ENCODE measurements around the gene TCN2. TPM values are rescaled to one million over a fixed set of nuclear protein-coding genes. Genes with fewer than 3 reads are reported as not detected.
"Not testable (repeated sequence)": the region's sequence is repeated elsewhere in the genome, so short reads cannot be mapped to it uniquely, and the experiment has no call there.

The TCN2 gene
- total RNA-seq, 4 donors from 2014 or later, result 4.9 to 24.2 (median 11.0) TPM

- H3K9me3 ChIP-seq, result no peaks in the 10 kb centered on the region
- H3K27me3 ChIP-seq, result no peaks in the 10 kb centered on the region
- DNase-seq (ENCODE audit: low spot score in 2 of 2), result no peak
- no peak overlapping the region for H3K4me3 ChIP-seq
- no peaks in the 10 kb centered on the region for H3K4me1 ChIP-seq
- H3K36me3 ChIP-seq, result no peaks in the 10 kb centered on the region
- TF ChIP-seq POLR2AphosphoS5 (IDR thresholded peaks at IDR 0.05) (no peak), POLR2A (IDR thresholded peaks at IDR 0.05) (no peak), CTCF (IDR thresholded peaks at IDR 0.05) (no peak)
- H3K27ac ChIP-seq, result no peak overlapping the region
- WGBS, result 86% methylated on average over 4 of the region's 4 CpGs
Observed at GRCh38 chr22:30628491-30628890, 21.5 kb downstream of the TCN2 start.

DNA sequence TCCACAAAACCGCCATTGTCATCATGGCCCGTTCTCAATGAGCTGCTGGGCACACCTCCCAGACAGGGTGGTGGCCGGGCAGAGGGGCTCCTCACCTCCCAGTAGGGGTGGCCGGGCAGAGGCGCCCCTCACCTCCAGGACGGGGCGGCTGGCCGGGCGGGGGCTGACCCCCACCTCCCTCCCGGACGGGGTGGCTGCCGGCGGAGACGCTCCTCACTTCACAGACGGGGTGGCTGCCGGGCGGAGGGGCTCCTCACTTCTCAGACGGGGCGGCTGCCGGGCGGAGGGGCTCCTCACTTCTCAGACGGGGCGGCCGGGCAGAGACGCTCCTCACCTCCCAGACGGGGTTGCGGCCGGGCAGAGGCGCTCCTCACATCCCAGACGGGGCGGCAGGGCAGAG lies 24.5 kb downstream of the TCN2 start:
- DNase-seq (ENCODE audit: low spot score in 2 of 2); H3K27me3 ChIP-seq; H3K36me3 ChIP-seq; H3K9me3 ChIP-seq; H3K27ac ChIP-seq; H3K4me3 ChIP-seq: not testable (repeated sequence)
- 90% methylated on average over 16 of the region's 31 CpGs for WGBS
- H3K4me1 ChIP-seq, result peaks cover 19% of the 10 kb centered on the region

DNA sequence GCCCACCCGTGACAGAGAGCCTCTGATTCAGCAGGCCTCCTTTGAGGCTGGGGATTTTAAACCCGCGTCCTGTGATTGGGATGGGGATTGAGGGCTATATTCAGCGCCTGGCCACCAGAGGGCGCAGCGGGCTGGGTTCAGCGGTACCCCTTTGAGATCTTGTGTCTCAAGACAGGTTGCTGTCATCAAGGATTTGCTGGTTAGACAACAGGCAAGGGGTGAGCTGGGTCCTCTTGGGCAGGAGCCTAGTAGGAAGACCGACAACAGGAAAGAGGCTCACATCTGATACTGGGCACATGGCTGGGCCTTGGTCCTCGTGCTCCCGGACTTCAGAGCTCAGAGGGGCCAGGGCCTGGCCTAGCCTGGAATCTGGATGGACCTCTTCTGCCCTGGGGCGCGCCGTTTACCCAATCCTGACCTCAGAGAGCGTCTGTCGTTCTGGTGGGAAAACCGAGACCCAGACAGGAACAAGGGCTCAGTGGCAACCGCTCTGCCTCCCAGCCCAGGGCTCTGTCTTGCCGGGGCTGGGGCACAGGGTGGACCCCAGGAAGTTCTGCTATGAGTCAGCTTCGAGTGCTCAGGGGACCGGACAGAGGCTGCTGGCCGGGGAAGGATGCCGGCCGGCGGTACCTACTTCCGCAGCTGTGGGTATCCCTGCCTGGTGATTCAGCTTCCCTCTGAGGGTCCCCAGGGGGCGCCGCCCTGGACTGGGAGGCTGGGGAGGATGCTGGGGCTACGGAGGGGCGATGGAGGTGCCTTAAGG lies 27.7 kb downstream of the TCN2 start:
- H3K36me3 ChIP-seq, result no peaks in the 10 kb centered on the region
- peaks cover 34% of the 10 kb centered on the region for H3K4me1 ChIP-seq
- H3K27me3 ChIP-seq, result no peaks in the 10 kb centered on the region
- peak; percentile 93 to 94 for DNase-seq (ENCODE audit: low spot score in 2 of 2)
- peak overlapping the region; percentile 82 for H3K4me3 ChIP-seq
- H3K27ac ChIP-seq, result peak overlapping the region; percentile 88
- no peak for TF ChIP-seq POLR2AphosphoS5 (IDR thresholded peaks at IDR 0.05)
- no peak for TF ChIP-seq POLR2A (IDR thresholded peaks at IDR 0.05)
- peak; percentile 92 to 97 for TF ChIP-seq CTCF (IDR thresholded peaks at IDR 0.05)
- WGBS, result 5% methylated on average over 18 of the region's 29 CpGs
- H3K9me3 ChIP-seq, result no peaks in the 10 kb centered on the region

GRCh38 chr22:30635273-30636225 lies 28.6 kb downstream of the TCN2 start, which contains the start of gene SLC35E4:
Gene SLC35E4 (plus strand): TSS chr22:30635781. CDS start chr22:30636451, 670 bp downstream.
- peaks cover 34% of the 10 kb centered on the region for H3K4me1 ChIP-seq
- no peaks in the 10 kb centered on the region for H3K9me3 ChIP-seq
- peak within 1 kb of the TSS; percentile 88 for H3K27ac ChIP-seq
- no peaks in the 10 kb centered on the region for H3K36me3 ChIP-seq
- TF ChIP-seq EP300 (IDR thresholded peaks at IDR 0.05) (no peak), POLR2A (IDR thresholded peaks at IDR 0.05) (peak; percentile 25 to 48), CTCF (IDR thresholded peaks at IDR 0.05) (peak; percentile 8 to 19), POLR2AphosphoS5 (IDR thresholded peaks at IDR 0.05) (peak in 1 of 3 donors; percentile 59)
- H3K27me3 ChIP-seq, result no peaks in the 10 kb centered on the region
- H3K4me3 ChIP-seq, result peak within 1 kb of the TSS; percentile 82
- under 1% methylated on average over 11 of the region's 75 CpGs for WGBS
- peak; percentile 97 for DNase-seq (ENCODE audit: low spot score in 2 of 2)

GRCh38 chr22:30636226-30637077 lies 29.5 kb downstream of the TCN2 start:
- peak overlapping the region; percentile 82 for H3K4me3 ChIP-seq
- 7% methylated on average over 6 of the region's 45 CpGs for WGBS
- peaks cover 38% of the 10 kb centered on the region for H3K4me1 ChIP-seq
- no peaks in the 10 kb centered on the region for H3K36me3 ChIP-seq
- H3K9me3 ChIP-seq, result no peaks in the 10 kb centered on the region
- no peak for DNase-seq (ENCODE audit: low spot score in 2 of 2)
- peak overlapping the region; percentile 88 for H3K27ac ChIP-seq
- TF ChIP-seq POLR2AphosphoS5 (IDR thresholded peaks at IDR 0.05) (no peak), CTCF (IDR thresholded peaks at IDR 0.05) (no peak), POLR2A (IDR thresholded peaks at IDR 0.05) (no peak), EP300 (IDR thresholded peaks at IDR 0.05) (no peak)
- no peaks in the 10 kb centered on the region for H3K27me3 ChIP-seq

Data from suprapubic skin (tissue), 4 donors.